ENCODE measurements around the gene NEK8. TPM values are rescaled to one million over a fixed set of nuclear protein-coding genes. Genes with fewer than 3 reads are reported as not detected.

The NEK8 gene
- total RNA-seq, 3 donors from 2014 or later, result 5.8 to 7.7 (median 7.6) TPM

- DNase-seq, result peak; percentile 84
- H3K27me3 Mint-ChIP-seq (ENCODE audit: low read depth), result no peaks in the 10 kb centered on the region
- H3K36me3 Mint-ChIP-seq (ENCODE audit: insufficient read depth), result peaks cover 1% of the 10 kb centered on the region
- H3K4me3 Mint-ChIP-seq, result peak overlapping the region; percentile 21
- peaks cover 15% of the 10 kb centered on the region for H3K4me1 Mint-ChIP-seq (ENCODE audit: low read depth)
- no peaks in the 10 kb centered on the region for H3K9me3 Mint-ChIP-seq
- ATAC-seq, result peak; percentile 84 to 85
These were observed 21.8 kb downstream of the NEK8 start for GRCh38 chr17:28750178-28751047.

DNA sequence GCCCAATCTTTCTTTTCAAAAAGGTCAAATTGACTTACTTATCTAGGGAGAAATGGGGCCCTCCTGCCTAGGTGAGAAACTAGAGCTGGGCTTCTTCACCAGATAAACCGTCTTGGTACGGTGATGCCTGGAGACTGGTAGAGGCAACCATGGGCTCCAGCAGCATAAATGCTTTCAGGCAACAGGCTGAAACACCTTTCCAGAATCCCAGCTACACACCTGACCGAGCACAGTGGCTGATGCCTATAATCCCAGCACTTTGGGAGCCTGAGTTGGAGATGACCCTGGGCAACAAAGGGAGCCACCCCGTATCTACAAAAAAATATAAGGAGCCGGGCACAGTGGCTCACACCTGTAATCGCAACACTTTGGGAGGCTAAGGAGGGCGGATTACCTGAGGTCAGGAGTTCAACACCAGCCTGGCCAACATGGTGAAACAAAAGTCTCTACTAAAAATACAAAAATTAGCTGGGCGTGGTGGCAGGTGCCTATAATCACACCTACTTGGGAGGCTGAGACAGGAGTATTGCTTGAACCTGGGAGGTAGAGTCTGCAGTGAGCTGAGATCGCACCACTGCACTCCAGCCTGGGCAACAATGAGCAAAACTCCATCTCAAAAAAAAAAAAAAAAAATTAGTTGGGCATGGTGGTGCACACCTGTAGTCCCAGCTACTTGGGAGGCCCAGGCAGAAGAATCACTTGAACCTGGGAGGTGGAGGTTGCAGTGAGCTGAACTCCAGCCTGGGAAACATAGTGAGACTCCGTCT is 23.2 kb downstream of the NEK8 start:
- no peak overlapping the region for H3K4me3 Mint-ChIP-seq
- H3K27me3 Mint-ChIP-seq (ENCODE audit: low read depth), result no peaks in the 10 kb centered on the region

GRCh38 chr17:28755486-28755885 is 26.9 kb downstream of the NEK8 start:
- Mint-ChIP-seq H3K4me1 (ENCODE audit: low read depth) (no peaks in the 10 kb centered on the region), H3K27me3 (ENCODE audit: low read depth) (no peaks in the 10 kb centered on the region), H3K36me3 (ENCODE audit: insufficient read depth) (peaks cover 22% of the 10 kb centered on the region), H3K9me3 (no peaks in the 10 kb centered on the region), H3K4me3 (no peak overlapping the region)
- ATAC-seq, result no peak
- no peak for DNase-seq

More for the DNA sequence above, 23.2 kb downstream of the NEK8 start:
- Mint-ChIP-seq H3K4me1 (ENCODE audit: low read depth) (peaks cover 8% of the 10 kb centered on the region), H3K36me3 (ENCODE audit: insufficient read depth) (peaks cover 5% of the 10 kb centered on the region), H3K9me3 (no peaks in the 10 kb centered on the region)
- no peak for DNase-seq
- ATAC-seq, result no peak

- DNase-seq (no peak), ATAC-seq (no peak)
- H3K4me3 Mint-ChIP-seq, result no peak overlapping the region
- H3K36me3 Mint-ChIP-seq (ENCODE audit: insufficient read depth), result peaks cover 22% of the 10 kb centered on the region
- no peaks in the 10 kb centered on the region for H3K27me3 Mint-ChIP-seq (ENCODE audit: low read depth)
- no peaks in the 10 kb centered on the region for H3K4me1 Mint-ChIP-seq (ENCODE audit: low read depth)
- H3K9me3 Mint-ChIP-seq, result no peaks in the 10 kb centered on the region
These were observed 27.6 kb downstream of the NEK8 start for GRCh38 chr17:28756049-28756804.

DNA sequence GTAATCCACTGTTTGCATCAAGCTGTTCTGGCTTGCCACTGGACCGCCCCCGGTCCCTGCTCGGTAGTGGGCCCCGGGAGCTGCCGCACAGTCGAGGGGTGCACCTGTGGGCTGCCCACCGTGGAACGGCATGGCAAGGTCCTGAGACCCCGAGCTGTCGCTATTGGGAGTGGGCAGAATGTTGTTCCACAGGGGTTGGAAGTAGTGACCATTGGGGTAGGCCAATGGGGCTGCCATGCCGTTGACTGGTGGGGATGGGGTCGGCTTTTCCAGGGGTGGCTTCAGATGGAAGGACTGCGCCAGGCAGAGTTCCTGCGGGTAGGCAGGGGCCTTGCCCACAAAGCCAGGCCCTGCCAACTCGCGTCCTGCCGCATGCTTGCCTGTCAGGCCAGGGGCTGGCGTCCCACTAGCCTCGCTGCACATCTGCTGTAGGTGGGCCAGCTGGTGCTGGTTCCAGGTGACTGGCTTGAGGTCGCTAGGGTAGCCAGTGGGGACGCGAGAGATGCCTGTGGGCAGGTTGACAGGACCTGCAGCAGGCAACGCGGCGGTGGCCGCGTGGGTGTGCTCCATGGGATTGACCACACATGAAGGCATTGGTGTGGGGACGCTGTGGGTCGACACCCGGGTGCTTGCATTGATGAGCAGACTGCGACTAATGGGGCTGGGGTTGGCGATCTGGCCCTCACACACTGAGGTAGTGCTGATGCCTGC is 30.0 kb downstream of the NEK8 start:
- Mint-ChIP-seq H3K36me3 (ENCODE audit: insufficient read depth) (peaks cover 23% of the 10 kb centered on the region), H3K9me3 (no peaks in the 10 kb centered on the region), H3K27me3 (ENCODE audit: low read depth) (no peaks in the 10 kb centered on the region), H3K4me1 (ENCODE audit: low read depth) (peaks cover 7% of the 10 kb centered on the region), H3K4me3 (no peak overlapping the region)
- DNase-seq (no peak), ATAC-seq (no peak)

DNA sequence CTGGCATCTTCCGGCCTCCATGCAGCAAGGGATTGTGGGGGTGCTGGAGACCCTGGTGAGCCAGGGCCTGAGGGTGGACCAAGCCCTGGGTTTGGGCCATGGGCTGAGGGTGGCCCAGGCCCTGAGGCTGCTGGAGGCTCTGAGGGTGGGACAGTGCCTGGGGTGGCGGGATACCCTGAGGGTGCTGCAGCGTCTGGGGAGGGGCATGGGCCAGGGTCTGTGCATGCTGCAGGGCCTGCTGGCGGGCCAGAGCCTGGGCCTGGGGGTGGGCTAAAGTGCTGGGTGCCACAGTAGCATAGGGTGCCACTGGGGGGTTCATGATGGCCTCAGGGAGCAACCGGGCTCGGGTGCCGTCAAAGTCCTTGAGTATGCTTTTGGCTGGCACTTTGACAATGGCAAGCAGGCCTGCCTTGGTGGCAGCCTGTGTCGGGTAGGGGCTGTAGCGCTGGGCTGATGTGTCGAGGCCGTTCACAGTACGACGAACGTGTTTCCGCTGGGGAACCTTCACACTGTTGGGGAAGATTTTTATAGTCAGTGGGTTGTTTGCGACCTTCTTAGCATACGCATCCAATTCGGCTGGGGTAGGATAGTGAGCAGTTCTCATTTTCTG is 30.8 kb downstream of the NEK8 start:
- Mint-ChIP-seq H3K9me3 (no peaks in the 10 kb centered on the region), H3K4me3 (no peak overlapping the region), H3K36me3 (ENCODE audit: insufficient read depth) (peaks cover 26% of the 10 kb centered on the region), H3K27me3 (ENCODE audit: low read depth) (no peaks in the 10 kb centered on the region), H3K4me1 (ENCODE audit: low read depth) (peaks cover 10% of the 10 kb centered on the region)
- DNase-seq, result no peak
- ATAC-seq, result no peak

- DNase-seq, result no peak
- H3K27me3 Mint-ChIP-seq (ENCODE audit: low read depth), result no peaks in the 10 kb centered on the region
- peaks cover 28% of the 10 kb centered on the region for H3K36me3 Mint-ChIP-seq (ENCODE audit: insufficient read depth)
These were observed 32.3 kb downstream of the NEK8 start for GRCh38 chr17:28760601-28761562.

GRCh38 chr17:28763137-28763799 is 34.7 kb downstream of the NEK8 start:
- no peak overlapping the region for H3K4me3 Mint-ChIP-seq
- no peaks in the 10 kb centered on the region for H3K27me3 Mint-ChIP-seq (ENCODE audit: low read depth)
- no peak for DNase-seq
- peak in 1 of 2 donors; percentile 56 for ATAC-seq
- no peaks in the 10 kb centered on the region for H3K9me3 Mint-ChIP-seq
- H3K36me3 Mint-ChIP-seq (ENCODE audit: insufficient read depth), result peaks cover 14% of the 10 kb centered on the region
- H3K4me1 Mint-ChIP-seq (ENCODE audit: low read depth), result peaks cover 10% of the 10 kb centered on the region

More at GRCh38 chr17:28760601-28761562, 32.3 kb downstream of the NEK8 start:
- no peak for ATAC-seq
- H3K4me3 Mint-ChIP-seq, result no peak overlapping the region
- no peaks in the 10 kb centered on the region for H3K9me3 Mint-ChIP-seq
- H3K4me1 Mint-ChIP-seq (ENCODE audit: low read depth), result peaks cover 10% of the 10 kb centered on the region

- Mint-ChIP-seq H3K9me3 (no peaks in the 10 kb centered on the region), H3K4me1 (ENCODE audit: low read depth) (peaks cover 10% of the 10 kb centered on the region), H3K4me3 (no peak overlapping the region), H3K27me3 (ENCODE audit: low read depth) (no peaks in the 10 kb centered on the region), H3K36me3 (ENCODE audit: insufficient read depth) (peaks cover 12% of the 10 kb centered on the region)
- ATAC-seq (peak; percentile 53 to 59), DNase-seq (peak; percentile 80)
These were observed 35.2 kb downstream of the NEK8 start for GRCh38 chr17:28763804-28764266.

DNA sequence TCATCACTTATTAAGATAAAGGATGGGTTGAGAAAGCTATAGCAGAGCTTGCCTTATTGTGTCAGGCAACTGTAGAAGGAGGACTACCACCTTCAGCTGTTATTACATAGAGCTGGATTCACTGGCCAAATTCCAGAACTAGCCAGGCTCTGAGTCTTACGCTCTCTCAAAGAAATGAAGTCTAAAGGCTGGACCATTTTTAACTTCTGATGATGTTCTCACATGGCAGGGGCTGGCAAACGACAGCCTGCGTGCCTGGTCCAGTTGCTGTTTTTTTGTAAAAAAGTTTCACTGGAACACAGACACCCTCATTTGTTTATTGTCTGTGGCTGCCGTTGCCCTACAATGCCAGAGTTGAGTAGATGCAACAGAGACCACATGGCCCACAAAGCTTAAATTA is 36.5 kb downstream of the NEK8 start:
- H3K36me3 Mint-ChIP-seq (ENCODE audit: insufficient read depth), result peaks cover 8% of the 10 kb centered on the region
- no peaks in the 10 kb centered on the region for H3K9me3 Mint-ChIP-seq
- no peak overlapping the region for H3K4me3 Mint-ChIP-seq
- no peaks in the 10 kb centered on the region for H3K27me3 Mint-ChIP-seq (ENCODE audit: low read depth)
- H3K4me1 Mint-ChIP-seq (ENCODE audit: low read depth), result peaks cover 10% of the 10 kb centered on the region
- no peak for DNase-seq
- ATAC-seq, result no peak

GRCh38 chr17:28773736-28774135 is 45.1 kb downstream of the NEK8 start:
- peaks cover 5% of the 10 kb centered on the region for H3K36me3 Mint-ChIP-seq (ENCODE audit: insufficient read depth)
- no peak for ATAC-seq
- peaks cover 23% of the 10 kb centered on the region for H3K4me1 Mint-ChIP-seq (ENCODE audit: low read depth)
- H3K9me3 Mint-ChIP-seq, result no peaks in the 10 kb centered on the region
- no peaks in the 10 kb centered on the region for H3K27me3 Mint-ChIP-seq (ENCODE audit: low read depth)
- H3K4me3 Mint-ChIP-seq, result no peak overlapping the region
- DNase-seq, result no peak

GRCh38 chr17:28774206-28774605 is 45.6 kb downstream of the NEK8 start:
- DNase-seq, result no peak
- ATAC-seq, result no peak
- Mint-ChIP-seq H3K4me3 (no peak overlapping the region), H3K4me1 (ENCODE audit: low read depth) (peaks cover 28% of the 10 kb centered on the region), H3K9me3 (no peaks in the 10 kb centered on the region), H3K36me3 (ENCODE audit: insufficient read depth) (peaks cover 9% of the 10 kb centered on the region), H3K27me3 (ENCODE audit: low read depth) (no peaks in the 10 kb centered on the region)

Measured in activated T-cell treated with anti-CD3 and anti-CD28 coated beads, Interleukin-2, amount 50 U/mL, for 4 hours (primary cell).